ENCODE results near the gene TUSC2.

The TUSC2 gene

DNA sequence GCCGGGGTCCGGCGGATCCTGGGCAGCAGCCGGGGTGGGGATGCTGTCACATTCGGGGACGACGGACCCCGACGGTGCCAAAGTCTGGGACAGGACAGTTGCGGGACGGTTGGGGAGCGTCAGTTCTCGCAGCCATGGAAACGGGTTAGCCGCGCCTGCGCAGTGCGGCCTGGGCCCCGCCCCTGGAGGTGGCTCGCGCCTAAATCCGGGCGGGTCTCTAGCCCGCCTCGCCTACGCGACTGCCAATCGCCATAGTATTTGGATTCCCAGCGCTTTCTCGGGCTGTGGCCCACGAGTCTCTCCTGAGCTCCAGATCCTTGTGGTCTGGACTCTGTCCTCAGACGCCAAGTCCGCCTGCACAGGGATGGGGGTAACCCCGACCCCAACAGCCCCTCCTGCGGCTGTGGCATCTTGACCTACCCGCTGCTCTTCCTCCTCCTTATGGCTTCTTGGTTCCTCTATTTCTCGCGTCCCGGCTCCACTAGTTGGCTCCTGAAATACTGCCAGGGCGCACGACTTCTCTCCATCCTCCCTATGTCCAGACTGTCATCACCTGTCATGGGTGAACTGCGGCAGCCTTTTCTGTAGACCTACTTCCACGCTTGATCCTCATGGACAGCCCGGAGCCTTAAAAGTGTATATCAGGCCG lies 17.7 kb upstream of the TUSC2 start, which contains the start of gene ZMYND10:
TSS of gene ZMYND10 (minus strand) at position 147 of the 649 bp plus-strand sequence. CDS start 153 bp downstream, outside the sequence.
- DNase-seq = peak; percentile 82
- Mint-ChIP-seq H3K27ac (no peak within 1 kb of the TSS), H3K4me3 (peak within 1 kb of the TSS; percentile 82), H3K9me3 (peaks cover 4% of the 10 kb centered on the region), H3K27me3 (ENCODE audit: low read depth, poor library complexity) (peaks cover 62% of the 10 kb centered on the region), H3K36me3 (ENCODE audit: low read depth) (peaks cover 7% of the 10 kb centered on the region), H3K4me1 (peaks cover 16% of the 10 kb centered on the region)
- TF ChIP-seq, protein P1, sequence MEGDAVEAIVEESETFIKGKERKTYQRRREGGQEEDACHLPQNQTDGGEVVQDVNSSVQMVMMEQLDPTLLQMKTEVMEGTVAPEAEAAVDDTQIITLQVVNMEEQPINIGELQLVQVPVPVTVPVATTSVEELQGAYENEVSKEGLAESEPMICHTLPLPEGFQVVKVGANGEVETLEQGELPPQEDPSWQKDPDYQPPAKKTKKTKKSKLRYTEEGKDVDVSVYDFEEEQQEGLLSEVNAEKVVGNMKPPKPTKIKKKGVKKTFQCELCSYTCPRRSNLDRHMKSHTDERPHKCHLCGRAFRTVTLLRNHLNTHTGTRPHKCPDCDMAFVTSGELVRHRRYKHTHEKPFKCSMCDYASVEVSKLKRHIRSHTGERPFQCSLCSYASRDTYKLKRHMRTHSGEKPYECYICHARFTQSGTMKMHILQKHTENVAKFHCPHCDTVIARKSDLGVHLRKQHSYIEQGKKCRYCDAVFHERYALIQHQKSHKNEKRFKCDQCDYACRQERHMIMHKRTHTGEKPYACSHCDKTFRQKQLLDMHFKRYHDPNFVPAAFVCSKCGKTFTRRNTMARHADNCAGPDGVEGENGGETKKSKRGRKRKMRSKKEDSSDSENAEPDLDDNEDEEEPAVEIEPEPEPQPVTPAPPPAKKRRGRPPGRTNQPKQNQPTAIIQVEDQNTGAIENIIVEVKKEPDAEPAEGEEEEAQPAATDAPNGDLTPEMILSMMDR (IDR thresholded peaks at IDR 0.05) = no peak

DNA sequence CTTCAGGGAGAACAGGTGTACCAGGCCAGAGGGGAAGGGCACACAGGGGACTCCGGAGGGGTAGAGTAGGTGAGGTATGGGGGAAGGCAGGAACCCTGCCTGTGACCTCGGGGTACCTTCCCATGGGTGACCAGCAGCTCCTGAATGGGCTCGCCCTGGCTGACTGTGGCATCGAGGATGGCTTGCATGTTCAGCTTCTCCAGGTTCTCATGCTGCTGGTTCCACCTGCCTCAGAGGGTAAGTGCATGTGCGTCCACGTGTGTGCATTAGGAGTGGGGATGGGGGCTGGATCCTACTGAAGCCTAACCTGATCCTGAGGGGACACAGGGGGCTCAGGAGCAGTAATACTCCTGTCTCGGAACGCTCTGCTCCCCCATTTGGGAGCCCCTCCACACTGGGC lies 17.0 kb upstream of the TUSC2 start:
- TF ChIP-seq, protein P1 (IDR thresholded peaks at IDR 0.05) = no peak
- no peak overlapping the region for H3K27ac Mint-ChIP-seq
- peaks cover 7% of the 10 kb centered on the region for H3K36me3 Mint-ChIP-seq (ENCODE audit: low read depth)
- H3K9me3 Mint-ChIP-seq = peaks cover 4% of the 10 kb centered on the region
- H3K4me3 Mint-ChIP-seq = peak overlapping the region; percentile 82
- no peak for DNase-seq
- peaks cover 69% of the 10 kb centered on the region for H3K27me3 Mint-ChIP-seq (ENCODE audit: low read depth, poor library complexity)
- peaks cover 11% of the 10 kb centered on the region for H3K4me1 Mint-ChIP-seq

DNA sequence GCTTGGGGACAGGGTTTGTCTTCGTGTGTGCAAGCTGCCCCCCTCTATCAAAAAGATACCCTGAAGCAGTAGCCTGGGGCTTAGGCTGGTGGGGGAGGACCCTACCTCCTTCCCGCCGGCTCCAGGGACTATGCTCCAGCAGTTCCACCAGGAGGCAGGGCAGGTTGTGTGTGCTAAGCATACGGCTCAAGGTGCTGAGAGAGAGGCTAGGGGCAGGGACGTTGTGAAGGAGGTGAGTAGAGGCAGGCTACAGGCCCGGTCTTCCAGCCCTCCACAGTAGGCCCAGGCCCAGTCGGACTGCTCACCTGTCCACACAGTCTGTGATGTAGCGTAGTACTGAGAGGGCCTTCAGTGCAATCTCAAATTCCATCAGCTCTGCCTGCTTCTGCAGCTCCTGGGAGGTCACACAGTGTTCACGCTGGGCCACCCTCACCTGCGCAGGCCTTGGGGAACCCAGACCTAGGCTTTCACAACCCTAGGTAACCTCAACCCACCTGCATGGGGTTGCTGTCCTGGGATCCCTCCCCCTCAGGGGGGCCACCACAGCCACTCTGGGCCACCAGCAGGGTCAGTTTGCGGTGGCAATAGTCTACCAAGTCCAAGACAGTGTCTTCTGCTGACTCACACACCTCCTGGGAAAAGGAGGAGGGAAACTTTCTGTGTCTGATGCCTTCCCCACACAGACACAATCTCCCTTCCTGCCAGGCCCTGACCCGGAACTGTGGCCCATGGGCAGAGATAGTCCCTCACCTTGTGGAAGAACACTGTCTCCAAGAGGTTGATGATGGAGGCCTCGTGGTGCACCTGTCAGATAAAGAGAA lies 15.0 kb upstream of the TUSC2 start:
- peaks cover 4% of the 10 kb centered on the region for H3K9me3 Mint-ChIP-seq
- H3K27me3 Mint-ChIP-seq (ENCODE audit: low read depth, poor library complexity) = peaks cover 89% of the 10 kb centered on the region
- DNase-seq = no peak
- TF ChIP-seq, protein P1 (IDR thresholded peaks at IDR 0.05) = no peak
- H3K36me3 Mint-ChIP-seq (ENCODE audit: low read depth) = peaks cover 1% of the 10 kb centered on the region
- no peak overlapping the region for H3K27ac Mint-ChIP-seq
- peaks cover 27% of the 10 kb centered on the region for H3K4me1 Mint-ChIP-seq
- H3K4me3 Mint-ChIP-seq = no peak overlapping the region

DNA sequence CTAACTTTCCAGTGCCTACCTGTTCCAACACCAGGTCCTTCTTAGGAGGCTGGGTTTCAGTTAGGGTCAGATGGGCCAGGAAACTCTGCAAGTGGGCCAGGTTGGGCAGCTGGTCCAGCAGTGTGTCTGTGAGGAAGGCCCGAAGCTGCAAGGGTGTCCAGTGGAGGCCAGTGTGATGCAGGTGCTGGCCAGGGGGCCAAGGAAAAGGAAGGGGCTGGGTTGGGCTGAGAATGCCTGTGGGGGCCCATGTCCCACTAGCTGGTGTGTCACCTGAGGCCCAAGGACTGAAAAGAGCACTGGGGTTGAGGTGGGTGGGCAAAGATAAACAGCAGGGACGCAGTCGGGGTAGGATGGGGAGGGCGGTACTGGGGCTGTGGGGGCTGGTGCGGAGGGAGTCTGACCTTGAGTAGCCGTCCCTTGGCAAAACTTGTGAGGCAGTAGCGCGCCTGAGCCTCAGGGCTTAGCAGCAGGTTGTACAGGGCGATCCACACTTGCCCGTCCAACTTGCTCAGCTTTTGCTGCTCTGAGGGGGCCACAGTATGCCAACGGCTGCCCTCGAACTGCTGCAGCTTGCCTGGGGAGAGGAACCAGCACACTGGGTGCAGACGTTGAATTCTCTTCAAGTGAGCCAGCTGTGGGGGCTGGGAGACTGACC lies 14.1 kb upstream of the TUSC2 start:
- no peak for DNase-seq
- TF ChIP-seq, protein P1 (IDR thresholded peaks at IDR 0.05) = no peak
- Mint-ChIP-seq H3K4me3 (no peak overlapping the region), H3K9me3 (peaks cover 4% of the 10 kb centered on the region), H3K27me3 (ENCODE audit: low read depth, poor library complexity) (peaks cover 92% of the 10 kb centered on the region), H3K27ac (no peak overlapping the region), H3K36me3 (ENCODE audit: low read depth) (no peaks in the 10 kb centered on the region), H3K4me1 (peaks cover 29% of the 10 kb centered on the region)

DNA sequence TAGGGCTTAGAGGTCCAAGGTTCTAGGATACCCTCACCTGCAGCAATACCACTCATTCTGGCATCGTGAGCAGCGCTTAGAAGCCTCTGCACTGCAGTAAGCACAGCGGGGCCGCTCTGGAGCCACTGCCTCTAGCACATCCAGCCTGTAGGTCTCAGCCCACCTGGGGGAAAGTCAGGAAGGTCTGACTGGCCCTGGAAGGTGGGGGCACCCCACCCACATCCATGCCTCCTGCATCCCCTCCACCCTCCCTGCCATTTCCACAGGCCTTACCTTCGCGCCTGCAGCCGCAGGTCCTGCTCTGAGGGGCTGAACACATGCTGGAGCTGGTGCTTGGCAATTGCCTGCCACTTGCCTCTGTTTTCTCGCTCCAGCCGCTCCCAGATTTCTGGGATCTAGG lies 13.5 kb upstream of the TUSC2 start:
- Mint-ChIP-seq H3K27me3 (ENCODE audit: low read depth, poor library complexity) (peaks cover 89% of the 10 kb centered on the region), H3K4me3 (no peak overlapping the region), H3K4me1 (peaks cover 32% of the 10 kb centered on the region), H3K27ac (no peak overlapping the region), H3K36me3 (ENCODE audit: low read depth) (no peaks in the 10 kb centered on the region), H3K9me3 (peaks cover 4% of the 10 kb centered on the region)
- TF ChIP-seq, protein P1 (IDR thresholded peaks at IDR 0.05) = no peak
- DNase-seq = no peak
